ENCODE measurements around the gene ALPI.
"Not testable (repeated sequence)": the region's sequence is repeated elsewhere in the genome, so short reads cannot be mapped to it uniquely, and the experiment has no call there.

Gene ALPI

GRCh38 chr2:232420463-232421188 lies 35.3 kb upstream of the ALPI start:
- DNase-seq: peak in 2 of 10 donors; percentile 77 to 83
- intact Hi-C loops (cut with DNase I): no loop called here

GRCh38 chr2:232421189-232421785 lies 34.7 kb upstream of the ALPI start:
- peak in 2 of 10 donors; percentile 62 to 72 for DNase-seq
- intact Hi-C loops (cut with DNase I): no loop called here

GRCh38 chr2:232422051-232422450 lies 33.9 kb upstream of the ALPI start:
- DNase-seq: peak in 2 of 10 donors; percentile 38 to 43
- intact Hi-C loops (cut with DNase I): no loop called here

GRCh38 chr2:232422996-232423395 lies 33.0 kb upstream of the ALPI start:
- DNase-seq; intact Hi-C loops (cut with DNase I): not testable (repeated sequence)

GRCh38 chr2:232423407-232423806 lies 32.5 kb upstream of the ALPI start:
- intact Hi-C loops (cut with DNase I); DNase-seq: not testable (repeated sequence)

- intact Hi-C loops (cut with DNase I): no loop called here
- DNase-seq: peak in 2 of 10 donors; percentile 47 to 74
Measured at GRCh38 chr2:232431705-232432590, 24.0 kb upstream of the ALPI start.

- intact Hi-C loops (cut with DNase I): no loop called here
- peak in 3 of 10 donors; percentile 31 to 67 (median 42) for DNase-seq
Measured at GRCh38 chr2:232432598-232433184, 23.3 kb upstream of the ALPI start.

- peak in 3 of 10 donors; percentile 30 to 49 (median 35) for DNase-seq
- intact Hi-C loops (cut with DNase I): not testable (repeated sequence)
Measured at GRCh38 chr2:232433622-232434021, 22.3 kb upstream of the ALPI start.

GRCh38 chr2:232434091-232434490 lies 21.9 kb upstream of the ALPI start:
- DNase-seq: peak in 2 of 10 donors; percentile 40 to 45
- intact Hi-C loops (cut with DNase I): no loop called here

- intact Hi-C loops (cut with DNase I): loop anchor here (5.0 kb wide), 1 partner anchor 92 kb away; no protein-coding TSS in a partner anchor
- DNase-seq: peak in 2 of 10 donors; percentile 50 to 61
Measured at GRCh38 chr2:232434563-232435374, 21.2 kb upstream of the ALPI start.

GRCh38 chr2:232435375-232435648 lies 20.6 kb upstream of the ALPI start:
- DNase-seq: peak in 1 of 10 donors; percentile 44
- intact Hi-C loops (cut with DNase I): loop anchor here (5.0 kb wide), 1 partner anchor 93 kb away; no protein-coding TSS in a partner anchor

GRCh38 chr2:232435805-232436204 lies 20.1 kb upstream of the ALPI start:
- DNase-seq: peak in 2 of 10 donors; percentile 27 to 55
- intact Hi-C loops (cut with DNase I): loop anchor here (5.0 kb wide), 1 partner anchor 94 kb away; no protein-coding TSS in a partner anchor

- intact Hi-C loops (cut with DNase I): loop anchor here (5.0 kb wide), 1 partner anchor 94 kb away; no protein-coding TSS in a partner anchor
- DNase-seq: peak in 3 of 10 donors; percentile 50 to 59 (median 53)
Measured at GRCh38 chr2:232436381-232437194, 19.4 kb upstream of the ALPI start.

GRCh38 chr2:232437195-232437571 lies 18.8 kb upstream of the ALPI start:
- peak in 3 of 10 donors; percentile 29 to 62 (median 51) for DNase-seq
- intact Hi-C loops (cut with DNase I): loop anchor here (5.0 kb wide), 1 partner anchor 95 kb away; no protein-coding TSS in a partner anchor

GRCh38 chr2:232438091-232438490 lies 17.9 kb upstream of the ALPI start:
- intact Hi-C loops (cut with DNase I): loop anchor here (5.0 kb wide), 1 partner anchor 96 kb away; no protein-coding TSS in a partner anchor
- peak in 1 of 10 donors; percentile 65 for DNase-seq

GRCh38 chr2:232438951-232439757 lies 16.8 kb upstream of the ALPI start:
- intact Hi-C loops (cut with DNase I): loop anchor here (5.0 kb wide), 1 partner anchor 97 kb away; no protein-coding TSS in a partner anchor
- DNase-seq: peak in 5 of 10 donors; percentile 30 to 84 (median 77)

GRCh38 chr2:232439758-232440135 lies 16.2 kb upstream of the ALPI start:
- intact Hi-C loops (cut with DNase I): loop anchor here (1.0 to 5.0 kb wide), 3 partner anchors 97 to 533 kb away; partner anchors contain the start of gene NPPC
- peak in 3 of 10 donors; percentile 9 to 52 (median 41) for DNase-seq
